Stimulated activated CD8-positive, alpha-beta memory T cell treated with anti-CD3 and anti-CD28 coated beads, Interleukin-7, amount 100 ng/mL, for 1 hour (primary cell): ENCODE measurements around the gene AHRR.

ENCODE experiments used
- DNase-seq, 2 donors: peaks; one replicate each; pipeline ENCODE4 v3.0.0-alpha.2; 2020; ENCODE audit warnings: low read depth in 2 of 2

AHRR gene

DNA sequence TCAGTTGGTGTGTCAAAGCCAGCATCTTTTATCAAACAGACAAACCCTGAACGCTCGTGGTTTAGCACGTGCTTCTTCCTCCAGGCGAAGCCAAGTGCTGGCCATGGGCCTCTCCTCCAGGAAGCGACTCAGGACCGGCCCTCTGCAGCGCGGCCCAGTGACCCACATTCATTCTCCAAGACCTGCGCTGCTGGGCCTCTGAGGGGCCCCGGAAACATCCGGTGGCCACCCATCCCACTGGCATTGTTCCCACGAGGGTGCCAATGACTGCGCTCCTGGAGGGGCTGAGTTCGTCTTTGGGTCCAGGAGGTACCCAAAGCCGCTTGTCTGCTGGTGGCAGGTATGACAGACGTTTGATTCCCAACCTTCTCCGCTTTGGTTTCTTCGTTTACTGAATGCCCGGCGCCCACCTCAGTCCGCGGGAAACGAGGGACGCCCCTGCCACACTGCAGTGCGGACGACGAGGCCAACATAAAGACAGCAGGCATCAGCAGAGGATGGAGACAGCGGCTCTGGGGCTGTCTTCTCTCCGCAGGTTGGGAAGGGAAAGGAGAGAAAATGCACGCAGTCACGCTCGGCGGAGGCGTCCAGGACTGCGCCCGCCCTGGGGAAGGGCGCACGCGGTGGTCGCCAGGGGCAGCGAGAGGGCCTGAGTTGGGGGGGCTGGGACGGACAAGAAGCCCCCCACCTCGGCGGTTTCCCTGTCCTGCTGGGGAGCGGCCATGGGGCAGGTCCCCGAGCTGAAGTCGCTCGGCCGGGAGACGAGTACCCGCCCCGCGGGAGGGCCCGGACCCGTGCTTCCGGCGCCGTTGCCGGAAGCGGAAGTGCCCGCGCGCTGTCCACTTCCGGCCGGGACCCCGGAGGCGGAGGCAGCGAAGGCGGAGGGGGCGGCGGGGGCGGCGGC, 121.1 kb downstream of the AHRR start, which contains the start of gene EXOC3:
EXOC3 (plus strand) TSS at position 842 of the 904 bp plus-strand sequence. CDS start 3,030 bp downstream, outside the sequence.
- DNase-seq = peak; percentile 57 to 61

DNA sequence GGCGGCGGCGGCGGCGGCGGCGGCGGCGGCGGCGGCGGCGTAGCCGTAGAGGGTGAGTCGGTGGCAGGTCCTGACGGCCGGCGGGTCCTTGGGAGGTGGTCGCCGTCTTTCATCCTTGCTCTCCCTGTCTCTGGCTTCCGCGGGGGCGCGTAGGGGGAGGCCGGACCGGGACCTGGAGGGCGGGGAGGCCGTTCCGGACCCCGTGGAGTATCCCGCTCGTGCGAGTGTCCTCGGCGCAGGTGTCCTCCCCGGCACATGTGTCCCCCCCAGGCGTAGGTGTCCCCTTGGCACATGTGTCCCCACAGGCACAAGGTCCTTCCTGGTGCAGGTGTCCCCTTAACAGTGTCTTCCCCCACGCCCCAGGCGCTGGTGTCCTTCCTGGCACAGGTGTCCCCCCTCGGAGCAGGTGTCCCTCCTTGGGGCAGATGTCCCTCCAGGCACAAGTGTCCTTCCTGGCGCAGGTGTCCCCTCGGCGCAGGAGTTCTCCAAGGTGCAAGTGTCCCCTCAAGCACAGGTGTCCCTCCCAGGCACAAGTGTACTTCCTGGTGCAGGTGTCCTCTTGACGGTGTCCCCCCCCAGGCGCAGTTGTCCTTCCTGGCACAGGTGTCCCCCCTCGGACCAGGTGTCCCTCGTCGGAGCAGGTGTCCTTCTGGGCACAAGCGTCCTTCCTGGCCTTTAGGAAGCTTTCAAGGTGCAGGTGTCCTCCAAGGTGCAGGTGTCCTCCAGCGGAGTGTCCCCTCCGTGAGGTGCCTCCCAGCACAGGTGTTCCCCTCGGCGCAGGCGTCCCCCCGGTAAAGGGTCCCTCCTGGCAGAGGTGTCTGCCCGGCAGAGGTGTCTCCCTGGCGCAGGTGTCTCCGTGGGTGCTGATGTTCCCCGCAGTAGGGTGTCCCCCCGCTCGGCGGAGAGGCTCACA, 122.0 kb downstream of the AHRR start:
- no peak for DNase-seq

DNA sequence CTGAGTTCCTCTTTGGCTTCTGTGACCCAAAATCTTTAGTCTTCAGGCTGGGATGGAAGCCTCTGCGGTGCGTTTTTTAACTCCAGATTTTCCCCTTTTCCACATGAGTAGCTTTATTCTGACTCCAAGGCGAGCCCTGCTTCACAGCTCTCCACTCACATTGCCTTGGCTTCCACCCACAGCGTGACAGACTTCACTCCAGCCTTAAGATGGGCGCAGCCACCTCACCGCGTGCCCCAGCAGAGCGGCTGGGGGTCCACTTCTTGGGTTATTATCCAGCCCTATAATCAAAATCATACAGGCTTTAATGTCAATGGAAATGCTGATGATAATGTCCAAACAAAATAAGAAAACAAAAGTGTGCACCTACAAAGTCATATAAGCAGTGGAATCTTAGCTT, 122.7 kb downstream of the AHRR start:
- DNase-seq = no peak

- no peak for DNase-seq
These were observed 124.1 kb downstream of the AHRR start for GRCh38 chr5:445591-445990.

DNA sequence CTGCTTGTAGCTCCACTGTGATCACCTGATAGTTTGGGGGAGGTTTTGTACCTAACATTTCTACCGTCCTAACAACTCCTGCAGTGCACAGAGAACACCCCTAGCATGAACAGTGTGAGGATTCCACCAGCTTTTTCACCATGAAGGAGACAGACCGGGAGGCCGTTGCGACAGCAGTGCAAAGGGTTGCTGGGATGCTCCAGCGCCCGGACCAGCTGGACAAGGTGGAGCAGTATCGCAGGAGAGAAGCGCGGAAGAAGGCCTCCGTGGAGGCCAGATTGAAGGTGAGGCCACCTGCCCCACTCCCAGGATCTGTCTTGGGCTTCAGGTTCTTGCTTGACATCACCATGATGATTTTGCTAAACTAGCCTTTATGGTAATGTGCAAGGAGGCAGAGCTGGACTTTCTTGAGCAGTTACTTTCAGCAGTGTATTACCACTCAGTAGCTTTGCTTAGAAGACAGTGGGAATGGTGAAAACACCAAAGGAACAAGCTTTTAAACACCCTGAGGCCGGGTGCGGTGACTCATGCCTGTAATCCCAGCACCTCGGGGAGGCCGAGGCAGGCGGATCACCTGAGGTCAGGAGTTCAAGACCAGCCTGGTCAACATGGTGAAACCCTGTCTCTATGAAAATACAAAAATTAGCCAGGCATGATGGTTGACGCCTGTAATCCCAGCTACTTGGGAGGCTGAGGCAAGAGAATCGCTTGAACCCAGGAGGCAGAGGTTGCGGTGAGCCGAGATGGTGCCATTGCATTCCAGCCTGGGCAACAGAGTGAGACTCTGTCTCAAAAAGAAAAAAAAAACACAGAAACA, 124.8 kb downstream of the AHRR start:
- DNase-seq = no peak

- no peak for DNase-seq
These were observed 125.4 kb downstream of the AHRR start for GRCh38 chr5:446883-447263.

- no peak for DNase-seq
These were observed 126.0 kb downstream of the AHRR start for GRCh38 chr5:447501-447900.

DNA sequence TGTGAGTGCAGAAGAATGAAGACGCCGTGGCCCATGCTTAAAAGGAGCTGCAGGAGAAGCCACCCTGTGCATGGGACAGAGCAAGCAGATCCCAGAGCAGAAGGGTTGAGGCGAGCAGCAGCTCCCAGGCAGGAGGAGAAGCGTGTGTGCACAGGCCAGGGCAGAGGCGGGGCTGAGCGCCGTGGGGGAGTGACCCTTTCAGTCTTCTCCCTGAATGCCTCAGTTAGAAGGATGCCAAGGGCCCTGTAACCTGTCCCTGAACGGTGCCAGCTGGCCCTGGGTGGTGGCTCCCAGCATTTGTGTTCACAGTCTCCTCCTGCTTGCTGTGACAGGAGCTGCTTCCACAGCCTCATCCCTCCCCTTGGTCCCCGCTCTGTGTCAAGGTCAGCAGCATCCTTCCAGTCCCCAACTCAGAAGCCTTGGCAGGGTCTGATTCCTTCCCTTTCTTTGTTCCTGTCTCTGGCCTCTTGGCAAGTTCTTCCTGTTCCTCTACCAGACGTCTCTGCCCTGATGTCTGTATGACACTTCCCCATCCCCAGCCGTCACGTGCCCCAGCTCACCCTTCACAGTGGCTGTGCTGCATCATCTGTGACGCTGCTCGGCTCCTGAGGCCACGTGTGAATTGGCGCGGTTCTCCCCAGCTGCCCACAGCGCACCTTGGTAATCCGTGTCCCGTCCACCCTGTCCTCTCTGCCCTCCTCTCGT, 126.7 kb downstream of the AHRR start:
- no peak for DNase-seq

DNA sequence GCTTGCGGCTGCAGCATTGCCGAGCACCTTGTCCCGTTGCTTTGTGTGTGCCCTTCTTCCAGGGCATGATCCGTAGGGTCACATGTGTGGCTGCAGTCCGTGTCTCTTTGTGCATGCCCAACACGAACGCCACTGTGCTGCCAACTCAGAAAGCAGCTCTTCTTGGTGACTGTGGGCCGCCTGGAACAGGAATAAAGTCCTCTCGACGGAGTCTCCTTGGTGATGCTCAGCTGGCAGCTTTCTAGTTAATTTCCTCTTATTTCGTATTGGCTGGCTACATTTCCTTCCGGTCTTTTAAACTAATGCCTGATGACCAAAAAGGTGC, 127.2 kb downstream of the AHRR start:
- DNase-seq = no peak

GRCh38 chr5:449151-449550, 127.6 kb downstream of the AHRR start:
- no peak for DNase-seq

DNA sequence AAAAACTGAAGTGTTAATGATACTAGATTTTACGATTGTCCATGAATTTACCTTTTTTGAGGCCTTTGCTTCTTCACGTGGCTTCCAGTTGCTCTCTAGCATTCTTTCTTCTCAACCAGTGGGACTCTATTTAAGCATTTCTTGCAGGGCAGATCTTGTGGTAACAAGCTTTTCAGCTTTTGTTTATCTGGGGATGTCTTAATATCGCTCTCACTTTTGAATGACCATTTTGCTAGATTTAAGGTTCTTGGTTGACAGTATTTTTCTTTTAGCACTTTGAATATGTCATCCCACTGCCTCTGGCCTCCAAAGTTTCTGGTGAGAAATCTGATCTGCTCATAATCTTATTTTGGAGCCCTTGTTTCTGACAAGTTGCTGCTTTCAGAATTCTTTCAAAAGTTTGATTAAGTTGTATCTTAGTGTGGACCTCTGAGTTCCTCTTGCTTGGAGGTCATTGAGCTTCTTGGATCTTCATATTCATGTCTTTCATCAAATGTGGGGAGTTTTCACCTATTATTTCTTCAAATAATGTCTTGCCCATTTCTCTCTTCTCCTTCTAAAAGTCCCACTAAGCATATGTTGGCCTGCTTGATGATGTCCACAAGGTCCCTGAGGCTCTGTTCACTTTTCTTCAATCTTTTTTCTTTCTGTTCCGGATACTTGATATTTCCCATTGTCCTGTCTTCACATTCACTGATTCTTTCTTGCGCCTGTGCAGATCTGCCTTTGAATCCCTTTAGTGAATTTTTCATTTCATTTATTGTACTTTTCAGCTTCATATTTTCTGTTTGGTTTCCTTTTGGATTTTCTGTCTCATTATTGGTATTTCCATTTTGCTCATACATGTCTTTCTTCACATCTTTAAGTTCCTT, 130.3 kb downstream of the AHRR start:
- DNase-seq = no peak

DNA sequence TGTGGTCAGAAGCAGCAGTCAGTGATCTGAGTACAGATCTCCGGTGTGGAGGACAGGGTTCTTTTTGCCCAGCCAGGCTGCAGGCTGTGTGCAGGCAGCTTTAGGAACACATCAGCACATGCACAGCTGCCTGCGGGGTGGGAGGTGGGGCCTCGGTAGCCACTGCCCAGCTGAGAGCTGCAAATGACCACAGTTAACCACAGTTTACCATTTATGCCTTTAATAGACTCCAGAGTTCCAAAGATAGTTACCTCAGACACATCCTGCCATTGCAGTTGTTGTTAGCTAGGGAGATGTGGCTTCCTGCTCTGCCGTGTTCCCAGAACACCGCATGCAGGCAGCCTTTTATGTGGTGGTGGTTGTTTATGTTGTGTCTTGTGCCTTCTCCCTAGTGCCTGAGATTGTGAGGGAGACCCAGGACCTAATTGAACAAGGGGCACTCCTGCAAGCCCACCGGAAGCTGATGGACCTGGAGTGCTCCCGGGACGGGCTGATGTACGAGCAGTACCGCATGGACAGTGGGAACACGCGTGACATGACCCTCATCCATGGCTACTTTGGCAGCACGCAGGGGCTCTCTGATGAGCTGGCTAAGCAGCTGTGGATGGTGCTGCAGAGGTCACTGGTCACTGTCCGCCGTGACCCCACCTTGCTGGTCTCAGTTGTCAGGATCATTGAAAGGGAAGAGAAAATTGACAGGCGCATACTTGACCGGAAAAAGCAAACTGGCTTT, 131.6 kb downstream of the AHRR start:
- DNase-seq = no peak

GRCh38 chr5:453725-454481, 132.4 kb downstream of the AHRR start:
- DNase-seq = no peak

GRCh38 chr5:454936-455335, 133.4 kb downstream of the AHRR start:
- DNase-seq = no peak

DNA sequence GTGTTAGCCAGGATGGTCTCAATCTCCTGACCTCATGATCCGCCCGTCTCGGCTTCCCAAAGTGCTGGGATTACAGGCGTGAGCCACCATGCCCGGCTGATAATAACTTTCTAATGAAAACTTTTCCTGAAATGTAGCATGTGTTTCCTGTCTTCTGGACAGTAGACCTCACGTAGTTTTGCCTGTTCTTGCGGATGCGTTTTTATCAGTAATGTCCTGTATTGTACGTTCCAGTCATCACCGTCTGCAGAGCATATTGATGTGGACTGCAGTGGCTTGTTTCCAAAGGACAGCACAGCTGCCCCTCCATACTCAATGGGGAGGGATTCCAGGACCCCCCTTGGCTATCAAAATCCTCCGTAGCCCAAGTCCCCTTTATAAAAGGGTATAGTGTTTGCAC, 134.3 kb downstream of the AHRR start:
- no peak for DNase-seq

GRCh38 chr5:456351-457194, 135.1 kb downstream of the AHRR start:
- DNase-seq = no peak

DNA sequence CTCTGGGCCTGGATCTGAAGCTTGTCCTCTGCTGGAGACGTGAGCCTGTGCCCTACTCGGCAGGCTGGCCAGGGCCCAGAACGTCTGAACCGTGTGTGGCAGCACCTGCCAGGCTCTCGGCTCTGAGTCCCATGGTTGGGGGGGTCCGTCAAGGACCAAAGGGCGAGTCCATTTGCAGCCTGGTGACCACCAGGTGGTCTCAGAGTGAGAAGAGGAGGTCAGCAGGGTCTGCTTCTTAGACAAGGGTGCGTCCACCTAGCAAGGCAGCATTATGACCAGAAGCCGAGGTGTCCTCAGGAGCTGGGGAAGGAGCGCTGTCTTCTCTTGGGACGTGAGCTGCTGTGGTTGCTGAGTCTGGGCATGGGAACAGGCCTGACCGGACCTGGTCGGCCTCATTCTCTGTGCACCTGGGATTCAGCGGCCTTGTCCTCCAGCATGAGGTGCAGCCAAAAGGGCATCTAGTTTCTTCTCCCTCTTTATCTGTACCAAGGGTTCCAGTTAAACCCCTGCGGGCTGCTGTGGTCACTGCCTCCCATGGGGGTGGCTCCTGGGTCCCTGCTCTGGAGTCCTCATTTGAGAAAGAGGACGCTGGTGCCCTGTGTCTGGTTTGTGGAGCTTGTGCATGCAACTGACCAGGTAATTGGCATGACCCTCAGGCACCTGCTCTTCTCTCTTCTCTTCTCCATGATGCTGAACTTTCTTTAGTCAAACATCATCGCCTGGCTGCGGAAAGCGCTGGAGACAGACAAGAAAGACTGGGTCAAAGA, 135.9 kb downstream of the AHRR start:
- no peak for DNase-seq
